Measurements from ENCODE around the gene EFCAB6. TPM values are rescaled to one million over a fixed set of nuclear protein-coding genes. Genes with fewer than 3 reads are reported as not detected.

The EFCAB6 gene
- total RNA-seq, 1 experiment from 2014 or later, result 0.52 TPM

DNA sequence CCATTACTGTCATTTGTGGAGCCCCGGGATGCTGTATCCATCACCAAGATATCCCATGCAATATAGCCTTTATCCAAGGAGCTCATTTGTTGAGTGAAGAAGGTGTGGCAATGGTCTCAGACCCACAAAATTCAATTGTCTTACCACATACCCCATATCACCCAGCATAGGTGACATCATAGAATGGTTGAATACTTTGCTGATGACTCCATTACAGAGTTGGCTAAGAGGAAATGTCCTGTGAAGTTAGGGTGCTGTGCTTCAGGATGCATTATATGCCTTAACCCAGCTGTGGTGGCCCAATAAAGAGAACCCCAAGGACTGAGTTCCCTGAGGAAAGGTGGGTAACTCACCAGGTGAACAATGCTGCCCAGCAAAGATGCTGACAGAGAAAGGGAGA, 113.7 kb downstream of the EFCAB6 start:
- DNase-seq (ENCODE audit: low read depth, low spot score) (no peak), ATAC-seq (no peak)
- Histone ChIP-seq H3K9me3 (ENCODE audit: control insufficient read depth in 1 of 2, insufficient read depth in 1 of 2, low read depth in 1 of 2, low read length in 2 of 2) (no peaks in the 10 kb centered on the region), H2AFZ (ENCODE audit: low read depth, low read length, poor library complexity, severe bottlenecking) (no peak overlapping the region), H3K4me1 (ENCODE audit: control insufficient read depth in 1 of 2, insufficient read depth in 2 of 2, low read length in 2 of 2) (no peaks in the 10 kb centered on the region), H3K27ac (ENCODE audit: low read depth, low read length) (no peak overlapping the region), H3K4me2 (ENCODE audit: low read length) (no peak overlapping the region), H3K9me2 (ENCODE audit: insufficient read depth) (no peaks in the 10 kb centered on the region), H3K36me3 (ENCODE audit: control insufficient read depth in 1 of 2, insufficient read depth in 2 of 2, low read length in 2 of 2) (no peaks in the 10 kb centered on the region), H3K27me3 (ENCODE audit: insufficient read depth, low read length) (peaks cover 51% of the 10 kb centered on the region), H3K9ac (ENCODE audit: low read length) (no peak overlapping the region), H3K4me3 (replicated peaks in 1 of 2; ENCODE audit: low read depth in 1 of 2, low read length in 2 of 2) (no peak overlapping the region), H4K20me1 (ENCODE audit: insufficient read depth) (no peaks in the 10 kb centered on the region; the same call in 1 of the 2 replicates), H3K79me2 (ENCODE audit: insufficient read depth, low read length) (no peaks in the 10 kb centered on the region)
- ChIA-PET CTCF (no interaction called here), RAD21 (ENCODE audit: low non-redundant PET in 1 of 2, low total read pairs in 2 of 2, uncharacterized antibody in 2 of 2, unreplicated experiment in 2 of 2) (no interaction called here), POLR2A (no interaction called here)
- no TSS peak for BruUV-seq (replicated peaks)
- intact Hi-C loops (cut with micrococcal nuclease), result no loop called here
- TF ChIP-seq, protein P1, sequence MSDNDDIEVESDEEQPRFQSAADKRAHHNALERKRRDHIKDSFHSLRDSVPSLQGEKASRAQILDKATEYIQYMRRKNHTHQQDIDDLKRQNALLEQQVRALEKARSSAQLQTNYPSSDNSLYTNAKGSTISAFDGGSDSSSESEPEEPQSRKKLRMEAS (IDR thresholded peaks at IDR 0.05), result no peak
- no peak for TF ChIP-seq SP1 (IDR thresholded peaks at IDR 0.05; ENCODE audit: low read depth)
- TF ChIP-seq ZNF274 (IDR thresholded peaks at IDR 0.05; ENCODE audit: low read depth, low read length), result no peak
- TF ChIP-seq EGR1 (IDR thresholded peaks at IDR 0.05; ENCODE audit: low read depth), result no peak
- TF ChIP-seq JUND (IDR thresholded peaks at IDR 0.05), result no peak
- TF ChIP-seq SRF (IDR thresholded peaks at IDR 0.05; ENCODE audit: low read depth), result no peak
- no peak for TF ChIP-seq EZH2phosphoT487 (IDR thresholded peaks at IDR 0.05; ENCODE audit: borderline replicate concordance)

DNA sequence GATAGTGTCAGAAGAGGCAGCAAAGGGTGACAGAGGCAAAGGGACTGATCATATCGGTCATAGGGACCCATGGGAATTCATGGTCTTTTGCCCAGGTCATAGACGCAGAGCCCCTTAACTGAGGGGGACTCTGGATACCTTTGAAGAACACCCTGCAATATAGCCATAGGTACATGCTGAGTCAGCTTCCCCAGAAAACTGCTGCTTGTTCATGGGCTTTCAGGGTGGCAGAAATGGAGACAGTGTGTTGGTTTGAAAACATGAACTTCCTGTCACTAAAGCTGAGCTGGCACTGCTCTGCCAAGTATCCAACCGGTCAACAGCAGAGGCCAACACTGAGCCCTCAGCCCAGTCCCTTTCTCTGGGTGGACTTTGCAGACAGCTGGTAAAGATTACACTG, 114.2 kb downstream of the EFCAB6 start:
- H3K27ac ChIP-seq (ENCODE audit: low read depth, low read length), result no peak overlapping the region
- no peaks in the 10 kb centered on the region for H3K4me1 ChIP-seq (ENCODE audit: control insufficient read depth in 1 of 2, insufficient read depth in 2 of 2, low read length in 2 of 2)
- ATAC-seq (no peak), DNase-seq (ENCODE audit: low read depth, low spot score) (no peak)
- H4K20me1 ChIP-seq (ENCODE audit: insufficient read depth), result no peaks in the 10 kb centered on the region; the same call in 1 of the 2 replicates
- H3K27me3 ChIP-seq (ENCODE audit: insufficient read depth, low read length), result peaks cover 51% of the 10 kb centered on the region
- no peaks in the 10 kb centered on the region for H3K9me2 ChIP-seq (ENCODE audit: insufficient read depth)
- CTCF ChIA-PET, result no interaction called here
- no peaks in the 10 kb centered on the region for H3K79me2 ChIP-seq (ENCODE audit: insufficient read depth, low read length)
- no peaks in the 10 kb centered on the region for H3K36me3 ChIP-seq (ENCODE audit: control insufficient read depth in 1 of 2, insufficient read depth in 2 of 2, low read length in 2 of 2)
- RAD21 ChIA-PET (ENCODE audit: low non-redundant PET in 1 of 2, low total read pairs in 2 of 2, uncharacterized antibody in 2 of 2, unreplicated experiment in 2 of 2), result no interaction called here
- BruUV-seq (replicated peaks), result no TSS peak
- no peak overlapping the region for H3K9ac ChIP-seq (ENCODE audit: low read length)
- POLR2A ChIA-PET, result no interaction called here
- H3K4me2 ChIP-seq (ENCODE audit: low read length), result no peak overlapping the region
- no peaks in the 10 kb centered on the region for H3K9me3 ChIP-seq (ENCODE audit: control insufficient read depth in 1 of 2, insufficient read depth in 1 of 2, low read depth in 1 of 2, low read length in 2 of 2)
- no peak overlapping the region for H3K4me3 ChIP-seq (replicated peaks in 1 of 2; ENCODE audit: low read depth in 1 of 2, low read length in 2 of 2)
- TF ChIP-seq CBX3 (IDR thresholded peaks at IDR 0.05; ENCODE audit: low read depth) (no peak), EZH2 (IDR thresholded peaks at IDR 0.05) (no peak)
- H2AFZ ChIP-seq (ENCODE audit: low read depth, low read length, poor library complexity, severe bottlenecking), result no peak overlapping the region
- intact Hi-C loops (cut with micrococcal nuclease), result no loop called here
